Measurements from ENCODE around the gene MMP7. TPM values are rescaled to one million over a fixed set of nuclear protein-coding genes. Genes with fewer than 3 reads are reported as not detected.

Gene MMP7
- total RNA-seq, 1 experiment from 2014 or later: not detected

DNA sequence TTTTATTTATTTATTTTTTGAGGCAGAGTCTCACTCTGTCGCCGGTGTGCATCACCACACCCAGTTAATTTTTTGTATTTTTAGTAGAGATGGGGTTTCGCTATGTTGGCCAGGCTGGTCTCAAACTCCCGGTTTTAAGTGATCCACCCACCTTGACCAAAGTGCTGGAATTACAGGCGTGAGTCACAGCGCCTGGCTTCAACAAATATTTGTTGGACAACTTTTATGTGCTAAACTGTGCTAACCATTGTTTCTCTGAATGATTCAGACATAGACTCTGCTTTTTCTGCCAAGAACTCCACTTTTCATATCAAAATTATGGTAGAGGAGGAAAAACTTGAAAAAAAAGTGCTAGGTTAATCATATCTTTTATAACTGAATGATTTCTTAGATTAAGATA is 36.3 kb downstream of the MMP7 start:
- Histone ChIP-seq H3K9ac (ENCODE audit: extremely low read depth, insufficient read length, low read length) (no peak overlapping the region), H2BK15ac (ENCODE audit: low read depth, low read length) (no peak overlapping the region), H4K20me1 (ENCODE audit: control insufficient read depth, insufficient read depth, insufficient read length) (no peaks in the 10 kb centered on the region), H4K8ac (replicated peaks; ENCODE audit: insufficient read length, low read depth, low read length) (no peak overlapping the region), H3K27ac (ENCODE audit: insufficient read length, low read depth, low read length) (no peak overlapping the region), H3K79me1 (ENCODE audit: insufficient read depth, low read depth, low read length, poor library complexity, severe bottlenecking) (no peaks in the 10 kb centered on the region), H2AK5ac (ENCODE audit: insufficient read length, low read length) (no peak overlapping the region), H3K14ac (ENCODE audit: insufficient read depth, low read length) (no peak overlapping the region), H3K4ac (ENCODE audit: low read depth, low read length) (no peak overlapping the region), H2BK120ac (ENCODE audit: low read depth, low read length, poor library complexity, severe bottlenecking) (no peak overlapping the region), H2BK5ac (ENCODE audit: insufficient read length, low read length) (no peak overlapping the region), H3K27me3 (ENCODE audit: insufficient read depth, low read length) (no peaks in the 10 kb centered on the region), H3K4me2 (ENCODE audit: insufficient read depth, insufficient read length, low read length) (no peak overlapping the region), H3T11ph (ENCODE audit: low read length) (no peak overlapping the region), H3K79me2 (ENCODE audit: insufficient read depth, low read length) (no peaks in the 10 kb centered on the region), H3K4me1 (ENCODE audit: insufficient read depth, low read length) (no peaks in the 10 kb centered on the region), H3K9me3 (ENCODE audit: control insufficient read depth, low read depth, low read length) (no peaks in the 10 kb centered on the region), H4K91ac (ENCODE audit: insufficient read length, low read depth, low read length) (no peak overlapping the region), H3K23me2 (ENCODE audit: insufficient read length, low read depth, low read length, poor library complexity, severe bottlenecking) (no peaks in the 10 kb centered on the region), H2BK20ac (ENCODE audit: low read depth, low read length, poor library complexity, severe bottlenecking) (no peak overlapping the region), H3K18ac (ENCODE audit: insufficient read length, low read depth, low read length) (no peak overlapping the region), H2BK12ac (ENCODE audit: insufficient read length, low read depth, low read length) (no peak overlapping the region), H2AFZ (ENCODE audit: low read length) (no peak overlapping the region), H4K5ac (ENCODE audit: insufficient read length, low read depth, low read length) (no peak overlapping the region), H3K23ac (ENCODE audit: insufficient read length, low read depth, low read length) (no peak overlapping the region), H3K56ac (ENCODE audit: insufficient read length, low read depth, low read length) (no peak overlapping the region)
- no CpG with 5 or more reads among the region's 6 CpGs for WGBS (ENCODE audit: extremely low coverage, insufficient read length, low lambda C conversion rate)
- Mint-ChIP-seq H3K4me3 (no peak overlapping the region), H3K27me3 (ENCODE audit: low read depth) (no peaks in the 10 kb centered on the region), H3K4me1 (peaks cover 6% of the 10 kb centered on the region in 2 experiments), H3K36me3 (ENCODE audit: insufficient read depth in 1 of 3, low read depth in 3 of 3) (no peaks in the 10 kb centered on the region), H3K9me3 (no peaks in the 10 kb centered on the region), H3K27ac (no peak overlapping the region)
- DNase-seq: no peak
- TF ChIP-seq, protein P1, sequence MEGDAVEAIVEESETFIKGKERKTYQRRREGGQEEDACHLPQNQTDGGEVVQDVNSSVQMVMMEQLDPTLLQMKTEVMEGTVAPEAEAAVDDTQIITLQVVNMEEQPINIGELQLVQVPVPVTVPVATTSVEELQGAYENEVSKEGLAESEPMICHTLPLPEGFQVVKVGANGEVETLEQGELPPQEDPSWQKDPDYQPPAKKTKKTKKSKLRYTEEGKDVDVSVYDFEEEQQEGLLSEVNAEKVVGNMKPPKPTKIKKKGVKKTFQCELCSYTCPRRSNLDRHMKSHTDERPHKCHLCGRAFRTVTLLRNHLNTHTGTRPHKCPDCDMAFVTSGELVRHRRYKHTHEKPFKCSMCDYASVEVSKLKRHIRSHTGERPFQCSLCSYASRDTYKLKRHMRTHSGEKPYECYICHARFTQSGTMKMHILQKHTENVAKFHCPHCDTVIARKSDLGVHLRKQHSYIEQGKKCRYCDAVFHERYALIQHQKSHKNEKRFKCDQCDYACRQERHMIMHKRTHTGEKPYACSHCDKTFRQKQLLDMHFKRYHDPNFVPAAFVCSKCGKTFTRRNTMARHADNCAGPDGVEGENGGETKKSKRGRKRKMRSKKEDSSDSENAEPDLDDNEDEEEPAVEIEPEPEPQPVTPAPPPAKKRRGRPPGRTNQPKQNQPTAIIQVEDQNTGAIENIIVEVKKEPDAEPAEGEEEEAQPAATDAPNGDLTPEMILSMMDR (conservative IDR thresholded peaks at IDR 0.05): no peak
